ENCODE measurements around the gene KLC3. TPM values are rescaled to one million over a fixed set of nuclear protein-coding genes. Genes with fewer than 3 reads are reported as not detected.

Gene KLC3
- total and polyA plus RNA-seq, 2 of the 8 experiments (the other 6 are each of a cell fraction or from before 2014, with no cell fraction given), result 1.3 to 2.8 TPM

DNA sequence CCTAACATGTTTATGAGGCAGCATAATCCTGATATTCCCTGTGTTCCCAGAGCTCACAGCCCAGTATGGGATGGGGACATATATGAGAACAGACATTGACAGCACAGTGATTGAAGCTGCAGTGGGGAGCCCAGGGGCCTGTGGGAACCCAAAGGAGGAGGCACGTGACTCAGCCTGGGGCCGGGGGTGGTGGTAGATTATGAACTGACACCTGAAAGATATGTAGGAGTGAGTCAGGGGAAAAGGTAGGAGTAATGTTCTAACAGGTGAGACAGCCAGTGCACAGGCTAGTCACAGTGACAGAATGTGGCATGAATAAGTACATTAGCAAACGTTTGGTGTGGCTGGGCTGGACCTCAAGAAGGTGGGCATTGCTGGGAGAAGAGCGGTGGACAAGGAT lies 46.9 kb upstream of the KLC3 start:
- DNase-seq (ENCODE audit: low read depth in 1 of 2, low spot score in 2 of 2) (no peak), FAIRE-seq (no peak)
- Histone ChIP-seq H4K5ac (ENCODE audit: insufficient read length, low read depth, low read length) (no peak overlapping the region), H3K4me2 (ENCODE audit: insufficient read depth in 1 of 2, low read depth in 2 of 2, low read length in 2 of 2) (no peak overlapping the region), H3K79me2 (ENCODE audit: control insufficient read depth in 1 of 2, insufficient read depth in 2 of 2, low read length in 2 of 2) (no peaks in the 10 kb centered on the region), H4K91ac (replicated peaks; ENCODE audit: insufficient read length, low read length) (no peak overlapping the region), H2AK5ac (ENCODE audit: low read depth, low read length) (no peak overlapping the region), H4K8ac (ENCODE audit: extremely low read depth, insufficient read depth, low read length) (no peak overlapping the region), H3K9ac (replicated peaks in 1 of 4; ENCODE audit: extremely low read depth in 1 of 4, low read depth in 3 of 4, low read length in 3 of 4) (no peak overlapping the region), H3K56ac (replicated peaks; ENCODE audit: insufficient read length, low read depth, low read length) (no peak overlapping the region), H3K23me2 (ENCODE audit: low read depth, low read length) (no peaks in the 10 kb centered on the region), H2BK15ac (ENCODE audit: low read length) (no peak overlapping the region), H2AFZ (ENCODE audit: low read length) (no peak overlapping the region), H2BK120ac (replicated peaks; ENCODE audit: low read depth, low read length) (no peak overlapping the region), H3K9me3 (ENCODE audit: insufficient read depth in 2 of 2, low read depth in 1 of 2, low read length in 1 of 2) (no peaks in the 10 kb centered on the region), H4K20me1 (replicated peaks in 1 of 2; ENCODE audit: control insufficient read depth in 1 of 2, insufficient read depth in 2 of 2, low read length in 2 of 2) (peaks cover 0 to 6% of the 10 kb centered on the region in 2 experiments), H3K27ac (ENCODE audit: low read depth, low read length) (no peak overlapping the region), H3K18ac (ENCODE audit: extremely low read depth, low read length) (no peak overlapping the region), H2BK5ac (ENCODE audit: low read depth, low read length) (no peak overlapping the region), H2BK12ac (ENCODE audit: low read depth, low read length) (no peak overlapping the region), H3K79me1 (ENCODE audit: low read depth, low read length) (no peaks in the 10 kb centered on the region), H3K14ac (ENCODE audit: insufficient read length) (no peak overlapping the region), H3K4ac (replicated peaks; ENCODE audit: insufficient read length, low read depth, low read length) (no peak overlapping the region), H3K4me3 (ENCODE audit: extremely low read depth in 1 of 4, insufficient read depth in 2 of 4, low read depth in 3 of 4, low read length in 4 of 4) (no peak overlapping the region), H3K4me1 (replicated peaks in 1 of 4; ENCODE audit: control insufficient read depth in 3 of 4, insufficient read depth in 4 of 4, low read length in 3 of 4) (no peaks in the 10 kb centered on the region), H3K36me3 (ENCODE audit: control insufficient read depth in 2 of 4, insufficient read depth in 4 of 4, low read length in 3 of 4) (peaks cover 0 to 4% (median 1%) of the 10 kb centered on the region in 4 experiments; a peak in 3 of 8 replicates), H3K23ac (ENCODE audit: insufficient read length) (no peak overlapping the region), H2BK20ac (ENCODE audit: low read length) (no peak overlapping the region), H3K27me3 (replicated peaks in 1 of 4; ENCODE audit: control insufficient read depth in 3 of 4, extremely low read depth in 1 of 4, insufficient read depth in 3 of 4, low read length in 3 of 4) (no peaks in the 10 kb centered on the region; a peak in 1 of 7 replicates)
- ChIA-PET CTCF (ENCODE audit: partially characterized antibody) (interaction anchor here (1.1 to 1.7 kb wide), 3 partner anchors 9 to 93 kb away, joined by 3 to 5 read pairs (median 3); no protein-coding TSS in a partner anchor), POLR2A (ENCODE audit: partially characterized antibody) (interaction anchor here (0.9 kb wide), 1 partner anchor 62 kb away, joined by 4 read pairs; no protein-coding TSS in a partner anchor)
- WGBS, 2 experiments (ENCODE audit: extremely low coverage in 1 of 2, insufficient coverage in 1 of 2, insufficient read length in 1 of 2, insufficient replicate concordance in 2 of 2, low coverage in 1 of 2, low lambda C conversion rate in 2 of 2, missing lambda C conversion rate in 1 of 2), result 84% methylated on average over 4 of the region's 4 CpGs; no CpG with 5 or more reads in 1 of the 2 experiments
- no peak for TF ChIP-seq TBP (IDR thresholded peaks at IDR 0.05; ENCODE audit: low read depth, low read length)
- TF ChIP-seq NANOG (IDR thresholded peaks at IDR 0.05; ENCODE audit: insufficient read depth, low read depth, low read length, poor library complexity, severe bottlenecking), result no peak
- no peak for TF ChIP-seq SUZ12 (IDR thresholded peaks at IDR 0.05; ENCODE audit: low read length)
- TF ChIP-seq CBX8 (IDR thresholded peaks at IDR 0.05; ENCODE audit: borderline replicate concordance, low read depth, low read length), result no peak
- TF ChIP-seq TEAD4 (IDR thresholded peaks at IDR 0.05; ENCODE audit: low read depth, low read length), result no peak
- no peak for TF ChIP-seq GTF2F1 (IDR thresholded peaks at IDR 0.05; ENCODE audit: borderline replicate concordance, low read depth, low read length)
- no peak for TF ChIP-seq SAP30 (IDR thresholded peaks at IDR 0.05; ENCODE audit: insufficient read depth, insufficient replicate concordance, low read length)
- TF ChIP-seq RAD21 (IDR thresholded peaks at IDR 0.05 in 1 of 2, conservative IDR thresholded peaks at IDR 0.05 in 1 of 2; ENCODE audit: low read depth in 2 of 2, low read length in 2 of 2), result no peak
- TF ChIP-seq EP300 (IDR thresholded peaks at IDR 0.05; ENCODE audit: borderline replicate concordance in 1 of 2, low read depth in 2 of 2, low read length in 2 of 2), result no peak
- no peak for TF ChIP-seq BCL11A (IDR thresholded peaks at IDR 0.05; ENCODE audit: low read depth in 2 of 2, low read length in 2 of 2)
- TF ChIP-seq SP2 (IDR thresholded peaks at IDR 0.05; ENCODE audit: low read length), result no peak
- TF ChIP-seq FOSL1 (IDR thresholded peaks at IDR 0.05; ENCODE audit: insufficient read depth, low read depth, low read length), result no peak
- no peak for TF ChIP-seq JUND (IDR thresholded peaks at IDR 0.05; ENCODE audit: low read length)
- no peak for TF ChIP-seq JUN (IDR thresholded peaks at IDR 0.05; ENCODE audit: low read depth, low read length)

Data from H1 (cell line).